ENCODE measurements around the gene TPCN2.

TPCN2 gene

GRCh38 chr11:69114362-69114761 lies 65.6 kb downstream of the TPCN2 start:
- no peak for DNase-seq
- no CpG with 5 or more reads among the region's 6 CpGs for WGBS (ENCODE audit: extremely low coverage, insufficient coverage, insufficient read length)
- Histone ChIP-seq H3K79me1 (ENCODE audit: low read length) (no peaks in the 10 kb centered on the region), H3K23ac (ENCODE audit: low read length) (no peak overlapping the region), H3K4me2 (ENCODE audit: low read length) (no peak overlapping the region), H2AFZ (ENCODE audit: insufficient read depth, low read length, poor library complexity) (no peak overlapping the region), H3K27ac (ENCODE audit: low read depth, low read length) (no peak overlapping the region), H3K4ac (ENCODE audit: low read depth, low read length) (no peak overlapping the region), H3K27me3 (ENCODE audit: insufficient read depth, low read length) (no peaks in the 10 kb centered on the region), H3K14ac (ENCODE audit: low read length) (no peak overlapping the region), H2AK5ac (ENCODE audit: low read length) (no peak overlapping the region), H4K91ac (ENCODE audit: low read depth, low read length) (no peak overlapping the region), H2BK12ac (ENCODE audit: low read length) (no peak overlapping the region), H3K79me2 (ENCODE audit: control insufficient read depth, insufficient read depth, low read length, poor library complexity) (no peaks in the 10 kb centered on the region), H3K36me3 (ENCODE audit: control insufficient read depth in 1 of 2, insufficient read depth in 2 of 2, low read length in 2 of 2) (no peaks in the 10 kb centered on the region), H3K4me3 (ENCODE audit: low read depth, low read length) (no peak overlapping the region), H4K12ac (ENCODE audit: low read depth, low read length) (no peak overlapping the region), H2BK5ac (ENCODE audit: low read depth, low read length, poor library complexity) (no peak overlapping the region), H3K4me1 (ENCODE audit: control insufficient read depth in 1 of 2, insufficient read depth in 2 of 2, low read length in 2 of 2) (no peaks in the 10 kb centered on the region), H3K9me3 (ENCODE audit: insufficient read depth, low read depth, low read length) (peaks cover 1% of the 10 kb centered on the region), H4K8ac (ENCODE audit: low read depth, low read length) (no peak overlapping the region), H3K9ac (ENCODE audit: low read length) (no peak overlapping the region), H2BK120ac (ENCODE audit: insufficient read depth, low read length, poor library complexity) (no peak overlapping the region), H3K18ac (ENCODE audit: low read length) (no peak overlapping the region)

GRCh38 chr11:69114811-69115523 lies 66.2 kb downstream of the TPCN2 start:
- Histone ChIP-seq H3K79me1 (ENCODE audit: low read length) (no peaks in the 10 kb centered on the region), H4K91ac (ENCODE audit: low read depth, low read length) (no peak overlapping the region), H3K9ac (ENCODE audit: low read length) (no peak overlapping the region), H3K36me3 (ENCODE audit: control insufficient read depth in 1 of 2, insufficient read depth in 2 of 2, low read length in 2 of 2) (no peaks in the 10 kb centered on the region), H3K23ac (ENCODE audit: low read length) (no peak overlapping the region), H2AK5ac (ENCODE audit: low read length) (no peak overlapping the region), H3K79me2 (ENCODE audit: control insufficient read depth, insufficient read depth, low read length, poor library complexity) (no peaks in the 10 kb centered on the region), H3K4me3 (ENCODE audit: low read depth, low read length) (no peak overlapping the region), H3K4ac (ENCODE audit: low read depth, low read length) (no peak overlapping the region), H4K8ac (ENCODE audit: low read depth, low read length) (no peak overlapping the region), H3K27me3 (ENCODE audit: insufficient read depth, low read length) (no peaks in the 10 kb centered on the region), H2BK12ac (ENCODE audit: low read length) (no peak overlapping the region), H3K18ac (ENCODE audit: low read length) (no peak overlapping the region), H3K9me3 (ENCODE audit: insufficient read depth, low read depth, low read length) (peaks cover 1% of the 10 kb centered on the region), H2BK120ac (ENCODE audit: insufficient read depth, low read length, poor library complexity) (no peak overlapping the region), H2AFZ (ENCODE audit: insufficient read depth, low read length, poor library complexity) (no peak overlapping the region), H3K14ac (ENCODE audit: low read length) (no peak overlapping the region), H2BK5ac (ENCODE audit: low read depth, low read length, poor library complexity) (no peak overlapping the region), H3K27ac (ENCODE audit: low read depth, low read length) (no peak overlapping the region), H3K4me1 (ENCODE audit: control insufficient read depth in 1 of 2, insufficient read depth in 2 of 2, low read length in 2 of 2) (no peaks in the 10 kb centered on the region), H4K12ac (ENCODE audit: low read depth, low read length) (no peak overlapping the region), H3K4me2 (ENCODE audit: low read length) (no peak overlapping the region)
- no CpG with 5 or more reads among the region's 21 CpGs for WGBS (ENCODE audit: extremely low coverage, insufficient coverage, insufficient read length)
- no peak for DNase-seq

GRCh38 chr11:69115586-69116560 lies 67.1 kb downstream of the TPCN2 start:
- Histone ChIP-seq H2BK120ac (ENCODE audit: insufficient read depth, low read length, poor library complexity) (no peak overlapping the region), H3K4ac (ENCODE audit: low read depth, low read length) (no peak overlapping the region), H3K18ac (ENCODE audit: low read length) (no peak overlapping the region), H3K27me3 (ENCODE audit: insufficient read depth, low read length) (no peaks in the 10 kb centered on the region), H4K12ac (ENCODE audit: low read depth, low read length) (no peak overlapping the region), H2BK5ac (ENCODE audit: low read depth, low read length, poor library complexity) (no peak overlapping the region), H3K23ac (ENCODE audit: low read length) (no peak overlapping the region), H3K9ac (ENCODE audit: low read length) (no peak overlapping the region), H2BK12ac (ENCODE audit: low read length) (no peak overlapping the region), H3K4me2 (ENCODE audit: low read length) (no peak overlapping the region), H4K8ac (ENCODE audit: low read depth, low read length) (no peak overlapping the region), H4K91ac (ENCODE audit: low read depth, low read length) (no peak overlapping the region), H3K9me3 (ENCODE audit: insufficient read depth, low read depth, low read length) (peaks cover 2% of the 10 kb centered on the region), H3K27ac (ENCODE audit: low read depth, low read length) (no peak overlapping the region), H3K4me3 (ENCODE audit: low read depth, low read length) (no peak overlapping the region), H2AK5ac (ENCODE audit: low read length) (no peak overlapping the region), H3K14ac (ENCODE audit: low read length) (no peak overlapping the region), H3K79me1 (ENCODE audit: low read length) (no peaks in the 10 kb centered on the region), H3K4me1 (ENCODE audit: control insufficient read depth in 1 of 2, insufficient read depth in 2 of 2, low read length in 2 of 2) (no peaks in the 10 kb centered on the region), H3K79me2 (ENCODE audit: control insufficient read depth, insufficient read depth, low read length, poor library complexity) (no peaks in the 10 kb centered on the region), H2AFZ (ENCODE audit: insufficient read depth, low read length, poor library complexity) (no peak overlapping the region), H3K36me3 (ENCODE audit: control insufficient read depth in 1 of 2, insufficient read depth in 2 of 2, low read length in 2 of 2) (no peaks in the 10 kb centered on the region)
- WGBS (ENCODE audit: extremely low coverage, insufficient coverage, insufficient read length): no CpG with 5 or more reads among the region's 41 CpGs
- DNase-seq: no peak

- H3K79me1 ChIP-seq (ENCODE audit: low read length): no peaks in the 10 kb centered on the region
- no CpG with 5 or more reads among the region's 10 CpGs for WGBS (ENCODE audit: extremely low coverage, insufficient coverage, insufficient read length)
These were observed 67.9 kb downstream of the TPCN2 start for GRCh38 chr11:69116671-69117070.

More at GRCh38 chr11:69116671-69117070, 67.9 kb downstream of the TPCN2 start:
- Histone ChIP-seq H3K4ac (ENCODE audit: low read depth, low read length) (no peak overlapping the region), H3K27ac (ENCODE audit: low read depth, low read length) (no peak overlapping the region), H4K8ac (ENCODE audit: low read depth, low read length) (no peak overlapping the region), H3K27me3 (ENCODE audit: insufficient read depth, low read length) (no peaks in the 10 kb centered on the region), H2BK12ac (ENCODE audit: low read length) (no peak overlapping the region), H4K12ac (ENCODE audit: low read depth, low read length) (no peak overlapping the region), H3K9ac (ENCODE audit: low read length) (no peak overlapping the region), H3K9me3 (ENCODE audit: insufficient read depth, low read depth, low read length) (peaks cover 4% of the 10 kb centered on the region), H3K23ac (ENCODE audit: low read length) (no peak overlapping the region), H2BK5ac (ENCODE audit: low read depth, low read length, poor library complexity) (no peak overlapping the region), H3K4me2 (ENCODE audit: low read length) (no peak overlapping the region), H2AFZ (ENCODE audit: insufficient read depth, low read length, poor library complexity) (no peak overlapping the region), H3K79me2 (ENCODE audit: control insufficient read depth, insufficient read depth, low read length, poor library complexity) (no peaks in the 10 kb centered on the region), H4K91ac (ENCODE audit: low read depth, low read length) (no peak overlapping the region), H3K4me3 (ENCODE audit: low read depth, low read length) (no peak overlapping the region), H3K18ac (ENCODE audit: low read length) (no peak overlapping the region), H3K4me1 (ENCODE audit: control insufficient read depth in 1 of 2, insufficient read depth in 2 of 2, low read length in 2 of 2) (no peaks in the 10 kb centered on the region), H3K14ac (ENCODE audit: low read length) (no peak overlapping the region), H2AK5ac (ENCODE audit: low read length) (no peak overlapping the region), H3K36me3 (ENCODE audit: control insufficient read depth in 1 of 2, insufficient read depth in 2 of 2, low read length in 2 of 2) (no peaks in the 10 kb centered on the region), H2BK120ac (ENCODE audit: insufficient read depth, low read length, poor library complexity) (no peak overlapping the region)
- no peak for DNase-seq

All from trophoblast cell (in vitro differentiated cells and primary cell).